Vagina (tissue), 2 donors: Measurements from ENCODE around the gene EHBP1.

ENCODE experiments used
- POLR2A ChIP-seq, 2 donors: fragments of 450-650 bp; IDR thresholded peaks; one replicate each; pipeline ENCODE4 v1.6.1; 2017; ENCODE audit warnings: antibody characterized with exemption in 2 of 2, mild to moderate bottlenecking in 2 of 2, moderate library complexity in 2 of 2
- POLR2AphosphoS5 ChIP-seq, 2 donors: sonication (generic); formaldehyde crosslinking; IDR thresholded peaks; one replicate each; pipeline ENCODE4 v1.9.0; 2017; ENCODE audit warnings: antibody characterized with exemption in 2 of 2, mild to moderate bottlenecking in 2 of 2, low read depth in 1 of 2; ENCODE audit not compliant: insufficient read depth in 1 of 2
- TF ChIP-seq, protein P1 (sequence below), 3 experiments: fragments of 450-650 bp in 2 of 3; fragments of 200-600 bp in 1 of 3; sonication (generic) in 1 of 3; IDR thresholded peaks; one replicate each; pipeline ENCODE4 v1.5.1; 2017 to 2019; ENCODE audit warnings: antibody characterized with exemption in 3 of 3, mild to moderate bottlenecking in 2 of 3, moderate library complexity in 2 of 3

DNA sequence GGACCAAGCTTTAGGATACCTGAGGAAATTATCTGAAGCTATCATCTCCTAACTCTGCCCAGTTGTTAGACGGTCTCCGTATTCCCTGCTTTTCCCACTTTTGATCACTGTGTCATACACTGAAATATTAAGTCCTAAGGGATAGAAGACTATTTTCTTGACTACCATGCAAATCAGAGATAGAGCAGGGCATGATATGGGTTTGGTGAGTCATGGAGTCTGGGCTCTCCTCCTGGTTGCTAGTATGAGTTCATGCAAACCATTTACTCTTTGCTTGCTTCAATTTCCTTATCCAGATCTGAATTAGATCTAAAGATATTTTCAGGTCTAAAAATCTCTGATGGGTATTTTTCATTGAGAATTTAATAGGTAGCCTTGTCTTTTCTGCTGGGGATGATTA is 55.0 kb downstream of the EHBP1 start:
- TF ChIP-seq, protein P1, sequence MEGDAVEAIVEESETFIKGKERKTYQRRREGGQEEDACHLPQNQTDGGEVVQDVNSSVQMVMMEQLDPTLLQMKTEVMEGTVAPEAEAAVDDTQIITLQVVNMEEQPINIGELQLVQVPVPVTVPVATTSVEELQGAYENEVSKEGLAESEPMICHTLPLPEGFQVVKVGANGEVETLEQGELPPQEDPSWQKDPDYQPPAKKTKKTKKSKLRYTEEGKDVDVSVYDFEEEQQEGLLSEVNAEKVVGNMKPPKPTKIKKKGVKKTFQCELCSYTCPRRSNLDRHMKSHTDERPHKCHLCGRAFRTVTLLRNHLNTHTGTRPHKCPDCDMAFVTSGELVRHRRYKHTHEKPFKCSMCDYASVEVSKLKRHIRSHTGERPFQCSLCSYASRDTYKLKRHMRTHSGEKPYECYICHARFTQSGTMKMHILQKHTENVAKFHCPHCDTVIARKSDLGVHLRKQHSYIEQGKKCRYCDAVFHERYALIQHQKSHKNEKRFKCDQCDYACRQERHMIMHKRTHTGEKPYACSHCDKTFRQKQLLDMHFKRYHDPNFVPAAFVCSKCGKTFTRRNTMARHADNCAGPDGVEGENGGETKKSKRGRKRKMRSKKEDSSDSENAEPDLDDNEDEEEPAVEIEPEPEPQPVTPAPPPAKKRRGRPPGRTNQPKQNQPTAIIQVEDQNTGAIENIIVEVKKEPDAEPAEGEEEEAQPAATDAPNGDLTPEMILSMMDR (IDR thresholded peaks at IDR 0.05) = no peak
- no peak for TF ChIP-seq POLR2AphosphoS5 (IDR thresholded peaks at IDR 0.05; ENCODE audit: insufficient read depth in 1 of 2, low read depth in 1 of 2)
- TF ChIP-seq POLR2A (IDR thresholded peaks at IDR 0.05) = no peak
